T-helper 2 cell treated with Interferon-gamma antibody and Interleukin-4, amounts not matched to agents 100 ng/mL and 5 ng/mL, for 36 hours (primary cell): ENCODE measurements around the gene CA10. TPM values are rescaled to one million over a fixed set of nuclear protein-coding genes. Genes with fewer than 3 reads are reported as not detected.

Experiments used
- intact Hi-C: fragments of 100-400 bp; cut with micrococcal nuclease; formaldehyde crosslinking; loops from one replicate; pipeline ENCODE4 v1.15.1; 2023
- total RNA-seq: library from RNA; stranded (reverse); gene quantifications from 2 replicates; pipeline ENCODE4 v1.2.3, GENCODE V29; 2022

The CA10 gene
- total RNA-seq, 1 donor from 2014 or later = not detected

DNA sequence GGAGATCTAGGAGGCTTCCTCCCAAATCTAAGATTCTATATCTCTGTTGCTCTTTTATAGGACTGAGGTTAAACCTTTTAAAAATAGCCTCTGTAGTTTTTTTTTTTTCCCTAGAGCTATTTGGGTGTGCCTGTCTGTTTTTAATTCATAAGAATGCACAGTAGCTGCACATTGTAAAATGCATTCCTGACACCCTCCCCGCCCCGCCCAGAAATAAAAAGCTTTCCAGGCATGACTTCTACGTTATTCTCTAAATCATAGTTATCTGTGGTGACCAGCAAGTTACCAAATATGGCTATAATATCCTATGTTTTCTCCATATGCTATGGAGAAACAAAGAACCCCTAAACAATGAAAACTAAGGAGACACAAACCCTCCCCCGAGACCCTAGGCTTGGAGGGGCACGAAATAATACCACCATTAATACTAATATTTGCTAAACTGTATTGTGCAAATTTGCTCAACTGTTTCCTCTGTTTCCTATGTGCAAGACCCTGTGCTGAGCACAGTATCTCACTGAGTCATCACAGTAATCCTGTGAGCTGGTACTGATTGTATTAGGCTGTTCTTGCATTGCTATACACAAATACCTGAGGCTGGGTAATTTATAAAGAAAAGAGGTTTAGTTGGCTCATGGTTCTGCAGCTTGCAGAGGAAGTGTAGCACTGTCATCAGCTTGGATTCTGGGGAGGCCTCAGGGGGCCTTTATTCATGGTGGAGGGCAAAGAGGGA lies 388.3 kb downstream of the CA10 start:
- intact Hi-C loops = no loop called here

DNA sequence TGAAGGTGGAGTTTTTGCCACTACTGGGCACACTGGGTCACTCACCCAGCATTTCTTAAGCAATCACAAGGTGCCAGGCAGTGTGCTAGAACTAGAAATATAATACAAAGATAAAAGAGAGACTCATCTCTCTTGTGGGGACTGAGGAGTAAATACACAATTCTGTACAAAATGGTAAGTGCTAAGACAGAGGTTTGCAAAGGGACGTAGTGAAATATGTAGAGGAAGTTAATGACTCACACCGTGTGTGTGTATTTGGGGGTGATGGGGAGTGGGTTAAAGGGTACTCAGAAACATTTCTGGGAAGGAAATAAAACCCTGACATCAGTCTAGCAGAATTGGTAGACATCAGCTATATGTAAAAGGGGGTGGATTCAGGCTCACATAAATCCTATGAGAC lies 389.3 kb downstream of the CA10 start:
- intact Hi-C loops = no loop called here

DNA sequence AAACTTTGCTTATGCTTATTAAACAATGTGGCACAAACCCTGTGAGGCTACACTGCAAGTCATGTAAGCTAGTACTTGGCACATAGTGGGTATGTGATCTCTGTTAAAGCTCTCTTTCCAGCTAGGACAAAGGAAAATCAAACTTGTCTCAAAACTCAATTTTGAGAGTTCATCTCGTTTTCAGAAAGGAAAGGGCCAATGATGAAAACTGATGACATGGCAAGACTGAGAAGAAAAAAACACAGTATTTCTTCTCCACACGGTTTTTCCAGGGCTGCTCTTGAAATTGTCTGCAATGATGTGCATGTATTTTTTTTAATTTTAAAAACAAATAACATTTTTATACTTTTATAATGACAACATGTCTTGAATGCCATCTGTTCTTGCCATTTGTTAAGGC lies 389.8 kb downstream of the CA10 start:
- intact Hi-C loops = no loop called here

DNA sequence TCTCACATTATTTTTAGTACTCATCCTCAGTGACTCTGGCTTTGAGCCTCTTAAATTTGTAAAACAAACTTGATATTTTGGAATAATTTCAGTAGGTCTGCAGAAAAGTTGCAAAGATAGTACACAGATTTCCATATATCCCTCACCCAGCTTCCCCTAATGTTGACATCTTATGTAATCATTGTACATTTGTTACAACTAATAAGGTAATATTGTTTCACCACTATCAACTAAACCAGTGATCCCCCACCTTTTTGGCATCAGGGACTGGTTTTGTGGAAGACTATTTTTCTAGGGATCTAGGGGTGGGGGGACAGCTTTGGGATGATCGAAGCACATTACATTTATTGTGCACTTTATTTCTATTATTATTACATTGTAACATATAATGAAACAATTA lies 391.2 kb downstream of the CA10 start:
- intact Hi-C loops = no loop called here

DNA sequence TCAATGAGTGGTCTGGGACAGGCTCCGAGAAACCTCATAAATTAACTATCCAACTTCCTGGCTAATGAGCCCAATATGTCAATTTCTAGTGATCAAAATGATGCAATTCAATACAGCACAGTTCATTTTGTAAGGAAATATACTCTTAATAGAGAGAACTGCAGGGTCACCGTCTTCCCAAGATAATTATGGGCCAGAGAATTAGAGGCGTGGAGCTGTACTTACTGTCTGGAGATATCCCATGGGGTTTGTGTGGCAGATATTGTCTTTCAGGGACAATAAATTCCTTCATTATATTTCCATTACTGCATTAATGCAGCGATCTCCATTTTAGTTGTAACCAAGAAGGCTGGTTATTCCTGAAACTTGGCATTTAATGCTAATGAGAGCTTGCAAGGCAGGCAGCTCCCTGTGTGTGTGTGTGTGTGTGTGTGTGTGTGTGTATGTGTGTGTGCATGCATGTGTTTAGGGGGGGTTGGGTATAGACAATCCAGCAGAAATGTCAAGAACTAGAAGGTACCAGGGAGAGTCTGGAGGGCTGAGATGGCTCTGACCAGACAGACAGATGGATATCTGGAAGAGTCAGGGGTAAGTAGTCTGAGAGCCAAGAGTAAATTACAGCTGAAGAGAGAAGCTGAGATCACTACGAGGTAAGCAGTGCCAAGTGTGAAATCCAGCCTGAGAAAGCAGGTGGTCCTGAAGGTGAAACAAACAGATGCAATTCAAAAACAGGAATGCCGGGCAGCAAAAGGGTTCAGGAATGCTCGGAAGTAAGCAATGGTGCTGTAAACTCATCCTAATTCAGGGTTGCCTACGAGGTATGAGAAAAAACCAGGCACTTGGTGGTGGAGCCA lies 393.0 kb downstream of the CA10 start:
- intact Hi-C loops = no loop called here

DNA sequence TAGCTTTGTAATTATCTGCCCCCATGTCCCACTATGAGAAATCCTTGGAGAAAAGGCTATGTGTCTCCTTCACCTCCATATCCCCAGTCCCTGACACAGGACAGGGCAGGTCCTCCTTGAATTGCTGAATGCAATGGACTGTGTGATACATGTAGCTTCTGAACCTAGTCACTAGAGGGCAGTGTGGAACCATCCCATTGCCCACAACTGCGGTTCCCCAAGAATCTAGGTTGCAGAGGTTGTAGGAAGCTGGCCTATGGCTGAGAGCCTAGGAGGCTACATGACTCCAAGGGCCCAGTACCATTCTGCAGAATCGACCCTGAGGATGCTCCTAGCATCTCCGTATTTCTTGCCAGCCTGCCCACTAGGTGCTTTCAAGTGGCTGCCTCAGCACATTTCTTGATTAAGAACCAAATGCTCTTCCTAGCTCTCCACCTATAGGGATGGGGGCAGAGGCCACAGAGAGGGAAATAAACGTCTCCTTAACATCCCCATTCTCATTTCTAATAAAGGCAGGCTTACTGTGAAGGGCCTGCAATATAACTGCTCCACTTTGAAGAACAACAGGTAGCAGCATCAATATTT lies 394.0 kb downstream of the CA10 start:
- intact Hi-C loops = loop anchor here (1.0 kb wide), 1 partner anchor 342 kb away; no protein-coding TSS in a partner anchor

DNA sequence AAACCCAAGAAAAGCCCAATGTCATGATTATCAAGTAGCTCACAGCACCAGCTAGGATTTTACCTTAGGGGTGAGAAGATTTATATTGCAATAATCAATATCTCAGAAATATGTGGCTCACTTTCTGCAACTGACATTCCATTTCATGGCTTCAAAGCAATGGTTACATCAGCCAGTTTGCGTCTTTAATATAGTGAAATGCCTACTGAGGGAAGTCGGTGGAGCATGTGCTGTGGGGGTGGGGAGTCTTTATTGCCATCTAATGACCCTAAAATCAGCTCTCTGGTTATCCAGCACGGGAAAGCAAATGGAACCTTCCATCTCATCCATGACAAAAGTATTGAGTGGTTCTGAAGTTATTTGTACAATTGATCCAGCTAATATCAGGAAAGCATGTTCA lies 395.5 kb downstream of the CA10 start:
- intact Hi-C loops = no loop called here

DNA sequence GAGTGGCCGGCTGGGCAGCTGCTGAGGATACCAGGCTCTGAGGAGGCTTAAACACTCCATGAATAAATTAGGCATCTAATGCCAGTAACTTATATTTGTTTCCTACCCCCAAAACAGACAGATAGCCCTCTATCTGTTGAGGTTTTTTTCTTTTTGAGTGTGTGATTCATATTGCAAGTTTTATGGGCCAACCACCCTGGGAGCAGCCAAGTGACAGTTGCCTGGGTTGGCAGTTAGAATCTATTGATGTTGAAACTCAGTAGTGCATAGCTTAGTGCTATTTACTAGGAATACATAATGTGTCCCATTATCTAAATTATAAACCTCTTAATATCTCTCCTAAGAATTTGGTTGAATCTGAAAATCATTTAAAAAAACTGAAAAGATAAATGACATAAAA lies 397.4 kb downstream of the CA10 start:
- intact Hi-C loops = no loop called here

DNA sequence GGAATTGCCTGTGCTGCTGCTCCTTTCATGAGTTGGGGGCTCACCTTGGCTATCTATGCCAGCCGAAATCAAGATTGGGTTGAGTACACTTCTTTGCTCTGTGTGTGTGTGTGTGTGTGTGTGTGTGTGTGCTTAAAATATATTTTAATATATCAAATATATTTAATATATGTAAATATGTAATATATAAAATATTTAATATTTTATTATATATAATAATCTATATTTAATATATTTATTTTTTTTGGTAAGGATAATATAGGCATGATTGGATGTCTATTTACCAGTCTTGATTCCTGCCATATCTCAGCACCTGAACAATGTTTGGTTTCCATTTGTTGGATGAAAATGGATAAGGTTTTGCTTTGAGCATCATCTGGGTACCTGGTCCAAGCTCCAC lies 399.3 kb downstream of the CA10 start:
- intact Hi-C loops = no loop called here

DNA sequence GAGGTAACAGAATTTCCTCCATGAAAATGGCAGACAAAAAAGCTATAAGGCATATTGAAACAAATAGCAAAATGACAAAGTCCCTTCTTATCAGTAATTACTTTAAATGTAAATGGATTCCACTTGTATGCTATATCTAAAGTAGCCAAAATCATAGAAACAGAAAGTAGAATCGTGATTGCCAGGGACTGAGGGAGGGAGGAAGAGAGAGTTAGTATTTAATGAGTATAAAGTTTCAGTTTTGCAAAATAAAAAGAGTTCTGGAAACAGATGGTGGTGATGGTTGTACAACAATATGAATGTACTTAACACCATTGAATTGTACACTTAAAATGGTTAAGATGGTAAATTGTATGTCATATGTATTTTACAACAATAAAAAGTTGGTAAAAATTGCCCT lies 407.4 kb downstream of the CA10 start:
- intact Hi-C loops = no loop called here

DNA sequence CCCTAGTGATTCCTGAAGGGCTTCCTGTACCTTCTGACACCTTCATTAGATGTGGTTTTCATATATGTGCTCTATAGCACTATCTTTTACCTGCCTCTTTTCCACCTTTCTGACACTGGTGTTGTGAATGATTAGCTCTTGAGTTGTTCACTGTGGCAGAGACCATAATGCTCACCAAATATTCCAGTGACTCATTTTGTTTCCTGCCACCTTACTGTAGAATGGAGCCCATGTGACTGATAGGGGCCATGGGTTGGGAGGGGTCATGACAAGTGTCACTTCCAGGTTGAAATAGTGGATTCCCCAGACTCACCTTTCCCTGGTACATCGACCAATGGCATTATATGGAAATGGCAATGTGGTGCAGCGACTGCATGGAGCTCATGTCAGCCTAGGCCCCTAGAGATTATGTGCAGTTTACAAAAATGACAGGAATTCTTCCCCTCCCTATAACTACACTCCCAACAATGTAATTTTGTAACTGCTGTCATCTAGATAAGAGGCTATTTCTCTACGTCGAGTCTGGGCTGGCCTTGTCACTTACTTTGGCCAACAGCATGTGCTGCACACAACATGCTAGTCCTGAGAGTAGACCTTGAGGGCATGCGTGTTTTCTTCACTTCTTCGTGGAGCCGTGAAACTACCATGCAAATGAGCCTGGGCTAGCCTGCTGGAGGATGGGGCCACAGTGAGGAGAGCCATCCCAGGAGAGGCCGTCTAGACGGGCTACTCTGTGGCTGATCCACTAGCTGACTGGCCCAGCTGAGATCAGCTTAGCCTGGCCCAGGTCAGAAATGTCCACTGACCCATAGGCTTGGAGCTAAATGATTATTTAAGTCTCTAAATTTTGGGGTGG lies 409.5 kb downstream of the CA10 start:
- intact Hi-C loops = no loop called here

DNA sequence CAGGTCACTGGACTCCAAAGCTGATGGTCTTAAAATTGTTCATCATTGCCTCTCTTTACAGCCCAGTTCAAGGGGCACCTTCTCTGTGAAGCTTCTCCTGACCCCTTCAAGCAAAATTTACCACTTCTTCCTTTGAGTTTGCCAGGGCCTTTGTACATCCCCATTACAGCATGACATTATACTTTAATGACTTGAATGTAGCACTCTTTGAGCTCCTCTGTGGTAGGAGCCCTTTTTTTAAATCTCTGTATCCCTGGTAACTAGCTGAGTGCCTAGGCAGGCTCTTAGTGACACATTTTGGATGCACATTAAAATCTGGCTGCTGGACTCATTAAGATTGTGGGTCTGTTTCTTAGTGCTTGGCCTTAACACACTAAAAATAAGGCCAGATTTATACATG lies 412.1 kb downstream of the CA10 start:
- intact Hi-C loops = no loop called here

DNA sequence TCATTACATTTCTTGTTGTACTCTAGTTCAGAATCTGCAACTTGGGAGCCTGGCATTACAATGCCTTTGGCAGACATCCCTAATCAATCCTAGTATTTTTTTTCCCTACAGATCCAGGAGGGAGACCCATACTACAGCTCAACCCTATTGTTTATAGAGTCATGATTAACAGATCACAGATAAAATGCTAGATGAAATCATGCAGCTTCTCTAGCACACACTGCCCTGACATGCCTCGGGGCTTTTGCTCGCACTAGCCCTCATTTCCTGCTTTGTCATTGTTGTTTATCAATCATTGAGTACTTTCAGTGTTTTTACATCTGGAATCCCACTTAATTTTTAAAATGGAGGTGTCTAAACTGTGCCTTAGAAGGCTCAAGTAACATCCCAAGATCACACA lies 412.5 kb downstream of the CA10 start:
- intact Hi-C loops = no loop called here

DNA sequence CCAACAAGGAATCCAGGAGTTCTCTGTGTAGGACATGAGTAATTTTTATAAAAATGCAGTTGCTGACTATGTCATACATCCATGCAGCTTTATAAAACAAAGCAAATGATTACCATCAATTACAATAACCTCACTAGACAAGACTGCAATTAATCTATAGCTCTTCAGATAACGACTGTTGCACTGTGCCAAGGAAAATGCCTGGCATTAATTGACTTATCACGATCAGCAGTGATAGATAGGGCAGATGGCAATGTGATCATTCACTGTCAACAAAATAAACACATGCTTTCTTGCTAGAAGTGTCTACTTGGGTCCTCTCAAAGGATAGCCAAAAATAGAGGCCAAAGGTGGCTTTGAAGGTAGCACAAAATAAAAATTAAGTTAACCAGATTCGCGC lies 415.0 kb downstream of the CA10 start:
- intact Hi-C loops = no loop called here

DNA sequence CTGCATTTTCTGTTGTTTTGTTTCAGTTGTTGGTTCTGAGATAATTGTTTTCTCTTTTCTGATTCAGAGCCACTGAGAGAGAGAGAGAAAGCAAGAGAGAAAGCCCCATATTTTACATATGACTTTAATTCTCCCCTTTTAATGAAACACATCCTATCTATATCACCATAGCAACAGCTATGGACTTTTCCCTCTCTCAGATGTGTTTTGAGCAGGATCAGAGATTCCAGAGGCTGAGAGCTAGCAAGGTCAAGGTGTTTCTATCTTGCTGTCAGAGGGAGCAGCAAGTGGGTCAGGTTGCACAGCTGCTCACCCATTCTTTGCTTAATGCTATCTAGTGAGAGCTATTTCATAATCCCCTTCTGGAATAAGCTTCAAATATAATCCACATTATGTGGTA lies 415.9 kb downstream of the CA10 start:
- intact Hi-C loops = no loop called here

DNA sequence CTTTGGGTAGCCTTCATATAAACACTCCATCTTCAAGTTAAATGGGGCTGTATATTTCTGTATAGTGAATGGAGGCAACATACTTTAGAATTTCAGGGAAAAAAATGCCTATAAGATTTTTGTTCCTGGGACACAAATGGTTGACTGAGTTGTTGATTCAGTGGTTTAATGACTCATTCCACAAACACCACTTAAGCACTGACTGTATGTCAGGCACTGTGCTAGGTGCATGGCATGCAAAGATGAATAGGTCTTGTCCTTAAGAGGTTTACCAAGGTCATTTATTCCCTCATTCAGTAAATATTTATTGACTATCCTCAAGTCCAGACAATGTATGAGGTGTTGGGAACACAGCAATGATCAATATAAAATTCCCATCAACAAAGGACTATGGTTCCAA lies 417.1 kb downstream of the CA10 start:
- intact Hi-C loops = no loop called here

DNA sequence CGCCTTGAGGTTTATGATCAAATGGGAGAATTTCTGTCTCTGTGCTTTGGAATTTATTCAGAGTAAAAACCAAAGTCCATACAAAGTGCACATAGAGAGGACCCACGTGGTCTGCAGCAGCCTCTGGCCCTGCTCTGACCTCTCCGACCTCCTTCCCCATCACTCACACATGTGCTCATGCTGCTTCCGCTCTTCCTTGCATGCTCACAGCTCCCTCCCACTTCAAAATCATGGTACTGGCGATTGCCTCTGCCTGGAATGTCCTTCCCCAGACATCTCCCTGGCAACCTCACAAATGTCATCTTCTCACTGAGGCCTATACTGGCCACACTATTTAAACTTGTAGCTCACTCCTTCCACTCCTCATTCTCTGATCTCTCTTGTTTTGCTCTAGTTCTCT lies 418.0 kb downstream of the CA10 start:
- intact Hi-C loops = no loop called here

DNA sequence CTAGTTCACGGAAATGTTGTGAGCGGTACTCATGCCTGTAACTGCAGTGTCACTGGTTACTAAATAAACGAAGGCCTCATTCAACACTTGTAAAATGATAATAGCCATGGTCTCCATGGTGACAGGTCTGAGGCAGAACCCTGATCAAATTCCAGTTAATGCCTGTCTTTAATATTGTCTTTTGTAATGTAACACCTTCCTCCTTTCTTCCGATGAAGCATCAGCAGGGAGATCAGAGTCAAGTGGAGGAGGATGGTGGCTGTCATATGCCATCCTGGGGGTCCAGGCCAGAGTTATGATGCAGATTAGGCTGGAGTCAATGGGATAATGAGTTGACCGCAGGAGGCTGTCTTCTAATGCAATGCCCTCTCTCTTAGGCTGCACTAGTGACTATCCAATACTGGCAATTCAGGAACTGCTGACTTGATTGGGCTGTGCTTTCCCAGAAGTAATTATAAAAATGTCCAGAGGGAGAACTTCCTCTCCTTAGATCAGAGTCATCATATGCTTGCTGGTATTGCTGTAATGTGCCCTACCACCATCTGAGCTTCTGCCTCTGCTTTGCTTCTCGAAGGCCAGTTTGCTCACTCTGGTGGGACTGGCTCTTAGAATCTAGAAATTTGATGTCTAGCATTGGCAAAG lies 419.1 kb downstream of the CA10 start:
- intact Hi-C loops = no loop called here

DNA sequence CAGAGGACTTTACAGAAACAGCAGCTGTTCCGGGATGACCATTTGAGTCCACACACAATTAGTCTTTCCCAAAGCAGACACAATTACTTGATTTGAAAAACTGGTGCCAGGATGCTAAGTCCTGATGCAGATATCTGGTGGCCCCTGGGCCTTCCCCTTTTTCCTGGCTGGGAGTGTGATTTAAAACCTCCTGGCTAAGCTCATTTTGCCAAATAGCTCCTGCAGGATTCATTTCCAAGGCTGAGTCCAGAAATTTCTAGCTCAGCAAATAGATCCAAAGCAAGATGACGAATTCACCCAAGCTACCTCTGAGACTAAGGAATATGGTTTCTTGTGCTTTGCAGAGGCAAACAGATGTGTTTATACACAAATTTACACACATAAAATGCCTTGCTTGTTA lies 422.2 kb downstream of the CA10 start:
- intact Hi-C loops = no loop called here

DNA sequence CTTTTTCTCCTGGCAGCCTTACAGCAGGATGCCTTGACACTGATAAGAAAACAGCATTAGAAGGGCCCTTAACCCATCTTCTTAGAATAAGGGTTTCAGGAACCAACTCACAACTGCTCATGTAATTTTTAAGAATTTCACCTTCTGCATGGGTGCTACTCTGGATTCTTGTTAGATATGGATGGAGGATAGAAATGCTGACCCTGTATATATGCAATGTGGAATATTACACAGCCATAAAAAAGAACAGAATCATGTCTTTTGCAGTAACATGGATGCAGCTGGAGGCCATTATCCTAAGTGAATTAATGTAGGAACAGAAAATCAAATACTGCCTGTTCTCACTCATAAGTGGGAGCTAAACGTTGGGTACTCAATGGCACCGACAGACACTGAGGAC lies 423.5 kb downstream of the CA10 start:
- intact Hi-C loops = no loop called here

DNA sequence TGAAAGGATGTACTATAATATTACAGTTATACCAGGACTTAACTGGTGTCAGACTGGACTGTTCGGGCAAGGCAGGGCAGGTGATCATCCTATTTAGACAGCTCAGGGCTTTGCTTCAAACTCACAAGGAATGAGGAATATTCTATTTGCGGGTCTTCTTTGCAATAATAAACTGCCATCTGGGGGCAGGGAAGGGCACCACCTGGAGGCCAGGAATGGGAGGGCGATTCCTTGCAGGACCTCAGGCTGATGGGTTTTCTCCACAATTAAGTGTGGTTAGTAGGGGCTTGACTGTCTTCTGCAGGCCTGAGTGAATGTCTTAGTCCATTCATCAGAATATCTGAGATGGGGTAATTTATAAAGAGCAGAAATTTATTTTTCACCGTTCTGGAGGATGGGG lies 424.1 kb downstream of the CA10 start:
- intact Hi-C loops = no loop called here
